NCI-H1048 (cell line): ENCODE measurements around the gene CLDN3.

Experiments used
- DNase-seq: peaks from one replicate; lab custom pipeline; 2025; lab: John Stamatoyannopoulos, UW

CLDN3 gene

GRCh38 chr7:73770860-73771670, 995 bp upstream of the CLDN3 start:
- no peak for DNase-seq

GRCh38 chr7:73769481-73770001, 529 bp downstream of the CLDN3 start:
- DNase-seq: no peak

DNA sequence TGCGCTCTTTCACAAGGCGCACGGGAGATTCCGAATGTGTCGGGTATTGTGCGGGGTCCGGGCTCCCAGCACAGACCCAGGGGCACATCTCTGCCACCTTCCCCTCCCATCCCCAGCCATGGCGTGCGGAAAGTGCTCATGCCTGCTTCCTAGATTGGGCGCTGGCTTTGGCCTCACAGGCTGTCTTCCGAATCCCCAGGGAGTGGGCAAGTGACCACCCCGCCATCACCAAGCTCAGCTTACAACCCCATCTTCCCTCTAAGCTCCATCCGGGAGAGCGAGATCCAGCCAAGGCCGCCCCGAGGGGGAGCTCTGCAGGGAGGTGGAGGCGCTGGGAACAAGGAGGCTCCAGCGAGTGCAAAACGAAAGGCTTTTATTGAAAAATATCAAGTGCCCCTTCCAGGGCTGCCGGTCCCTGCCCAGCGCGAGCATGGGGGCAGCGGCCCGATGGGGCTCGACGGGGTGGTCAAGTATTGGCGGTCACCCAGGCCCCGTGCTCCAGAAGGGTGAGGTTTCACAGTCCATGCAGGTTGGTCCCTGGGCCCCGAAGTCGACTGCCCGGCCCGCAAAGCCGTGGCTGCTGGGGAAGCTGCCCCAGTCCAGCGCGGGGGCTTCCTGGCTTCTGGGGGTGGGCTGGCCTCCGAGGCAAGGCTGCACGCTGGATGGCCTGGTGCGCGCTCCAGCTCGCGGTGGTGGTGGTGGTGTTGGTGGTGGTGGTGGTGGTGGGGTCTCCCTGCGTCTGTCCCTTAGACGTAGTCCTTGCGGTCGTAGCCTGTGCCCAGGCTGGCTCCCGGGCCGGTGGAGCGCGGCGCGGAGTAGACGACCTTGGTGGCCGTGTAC, 1.2 kb downstream of the CLDN3 start:
- no peak for DNase-seq

- DNase-seq: no peak
Observed at GRCh38 chr7:73766556-73767229, 3.4 kb downstream of the CLDN3 start.

- DNase-seq: no peak
Observed at GRCh38 chr7:73762659-73762999, 7.4 kb downstream of the CLDN3 start.

- DNase-seq: no peak
Observed at GRCh38 chr7:73761854-73762658, 8.0 kb downstream of the CLDN3 start.

DNA sequence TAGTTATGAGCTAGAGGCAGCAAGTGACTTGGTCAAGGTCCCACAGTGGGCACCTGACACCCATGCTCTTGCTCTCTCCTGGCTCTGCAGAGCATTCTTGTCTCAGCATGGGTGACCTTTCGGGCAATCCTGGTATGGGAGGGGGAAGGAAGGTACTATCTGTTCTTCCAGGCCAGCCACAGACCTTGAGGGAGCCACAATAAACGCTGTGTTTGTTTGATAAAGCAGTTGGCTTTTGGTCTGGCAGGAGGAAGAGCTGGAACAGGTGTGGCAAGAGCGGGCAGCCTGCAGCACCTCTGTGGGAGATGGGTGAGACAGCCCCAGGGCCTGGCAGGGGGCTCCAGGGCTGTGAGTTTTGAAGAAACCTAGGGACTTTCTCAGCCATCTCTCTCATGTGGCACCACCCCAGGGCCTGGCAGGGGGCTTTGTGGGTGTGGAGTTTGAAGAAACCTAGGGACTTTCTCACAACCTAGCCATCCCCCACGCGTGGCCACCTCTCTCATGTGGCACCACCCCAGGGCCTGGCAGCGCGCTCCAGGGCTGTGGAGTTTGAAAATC, 11.4 kb downstream of the CLDN3 start:
- no peak for DNase-seq

GRCh38 chr7:73749931-73750776, 19.9 kb downstream of the CLDN3 start:
- no peak for DNase-seq

DNA sequence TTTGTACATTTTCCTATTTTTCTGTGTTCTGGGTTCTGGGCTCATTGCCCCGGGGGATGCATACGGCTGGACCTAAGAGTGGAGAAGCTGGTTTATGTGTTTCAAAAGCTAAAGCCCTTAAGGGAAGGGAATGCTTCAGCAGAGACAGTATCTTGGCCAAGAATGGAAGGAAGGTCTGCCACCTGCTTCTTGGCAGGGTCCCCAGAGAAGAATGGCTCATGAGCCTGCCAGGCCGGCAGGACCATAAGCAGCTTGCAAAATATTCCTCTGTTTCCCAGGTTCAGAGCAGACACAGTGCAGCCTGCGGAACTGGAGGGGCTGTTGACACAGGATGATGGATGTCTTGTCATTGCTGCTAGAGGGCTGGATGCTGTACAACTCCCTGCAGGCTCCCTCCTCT, 23.7 kb downstream of the CLDN3 start:
- no peak for DNase-seq

GRCh38 chr7:73742753-73743641, 27.1 kb downstream of the CLDN3 start:
- peak; percentile 39 for DNase-seq

DNA sequence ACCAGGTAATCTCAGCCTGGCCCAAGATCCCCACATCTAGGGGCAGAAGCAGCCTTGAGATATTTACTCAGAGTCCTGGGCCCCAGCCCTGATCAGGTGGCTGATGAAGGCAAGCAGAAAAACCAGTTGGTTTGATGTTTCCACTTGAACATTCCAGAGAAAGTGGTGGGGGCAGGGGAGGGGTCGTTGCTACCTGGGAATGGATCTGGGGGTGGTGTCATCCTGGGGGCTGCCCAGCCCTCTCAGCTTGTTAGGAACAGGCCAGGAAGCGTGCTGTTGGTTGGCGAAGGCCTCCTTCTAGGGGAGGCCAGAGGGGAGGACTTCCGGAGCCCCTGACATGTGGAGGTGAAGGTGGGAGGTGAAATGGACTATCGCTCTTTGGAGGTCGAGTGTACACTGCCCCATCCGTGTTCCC, 27.7 kb downstream of the CLDN3 start:
- no peak for DNase-seq

DNA sequence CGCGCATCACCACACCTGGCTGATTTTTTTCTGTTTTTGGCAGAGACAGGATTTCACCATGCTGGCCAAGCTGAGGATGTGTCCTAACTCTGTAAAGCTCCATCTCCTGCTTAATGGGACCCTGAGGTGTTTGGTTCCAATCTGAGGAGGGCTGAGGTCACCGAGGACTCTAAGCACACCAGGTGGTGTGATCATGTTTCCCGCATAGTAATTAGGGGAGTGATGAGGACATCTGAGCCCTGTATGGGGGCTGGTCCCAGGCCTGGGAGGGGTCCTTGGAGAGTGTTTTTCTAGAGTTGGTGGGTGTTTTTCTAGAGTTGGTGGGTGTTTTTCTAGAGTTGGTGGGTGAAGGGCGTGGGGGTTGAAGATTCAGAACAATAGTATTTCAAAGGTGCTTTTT, 28.5 kb downstream of the CLDN3 start:
- DNase-seq: no peak

DNA sequence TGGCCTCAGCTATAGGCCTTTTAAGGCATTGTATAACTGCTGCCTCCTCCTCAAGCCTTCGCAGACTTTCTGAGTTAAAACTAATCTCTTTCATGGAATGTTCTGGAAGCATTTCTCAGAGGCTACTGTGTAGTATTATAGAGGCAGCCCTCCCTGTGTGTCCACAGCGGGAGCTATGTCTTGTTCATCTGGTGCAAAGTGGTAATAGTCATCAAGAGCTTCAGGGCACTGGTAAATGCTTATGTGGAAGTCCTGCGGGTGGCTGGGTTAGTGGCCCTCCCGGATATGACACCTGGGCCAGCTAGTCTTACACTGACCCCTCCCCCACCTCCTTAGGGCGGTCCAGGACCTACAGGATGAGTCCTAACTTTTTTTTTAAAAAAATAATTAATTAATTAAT, 29.3 kb downstream of the CLDN3 start:
- no peak for DNase-seq

DNA sequence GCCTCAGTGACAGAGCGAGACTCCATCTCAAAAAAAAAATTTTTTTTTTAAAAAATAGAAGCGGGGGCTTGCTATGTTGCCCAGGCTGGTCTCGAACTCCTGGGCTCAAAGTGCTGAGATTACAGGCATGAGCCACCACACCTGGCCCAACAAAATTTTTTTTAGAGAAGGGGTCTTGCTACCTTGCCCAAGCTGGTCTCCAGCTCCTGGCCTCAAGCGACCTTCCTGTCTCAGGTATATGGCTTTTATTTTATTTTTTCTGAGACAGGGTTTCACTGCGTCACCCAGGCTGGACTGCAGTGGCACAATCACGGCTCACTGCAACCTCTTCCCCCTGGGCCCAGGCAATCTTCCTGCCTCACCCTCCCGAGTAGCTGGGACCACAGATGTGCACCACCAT, 29.9 kb downstream of the CLDN3 start:
- no peak for DNase-seq

DNA sequence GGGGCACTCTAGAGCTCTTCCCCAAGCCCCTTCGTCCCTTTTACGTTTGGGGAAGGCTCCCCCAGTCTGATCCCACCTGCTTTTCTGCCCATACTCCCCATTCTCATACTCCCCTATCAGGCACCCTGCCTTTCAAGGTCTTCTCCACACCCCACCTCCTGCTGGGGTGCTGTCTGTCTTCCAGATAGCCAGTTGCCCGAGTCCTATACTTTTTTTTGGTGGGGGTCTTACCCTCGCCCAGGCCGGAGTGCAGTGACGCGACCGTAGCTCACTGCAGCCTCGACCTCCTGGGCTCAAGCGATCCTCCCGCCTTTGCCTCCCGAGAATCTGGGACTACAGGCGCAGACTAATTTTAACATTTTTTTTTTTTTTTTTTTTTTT, 30.7 kb downstream of the CLDN3 start:
- DNase-seq: no peak

DNA sequence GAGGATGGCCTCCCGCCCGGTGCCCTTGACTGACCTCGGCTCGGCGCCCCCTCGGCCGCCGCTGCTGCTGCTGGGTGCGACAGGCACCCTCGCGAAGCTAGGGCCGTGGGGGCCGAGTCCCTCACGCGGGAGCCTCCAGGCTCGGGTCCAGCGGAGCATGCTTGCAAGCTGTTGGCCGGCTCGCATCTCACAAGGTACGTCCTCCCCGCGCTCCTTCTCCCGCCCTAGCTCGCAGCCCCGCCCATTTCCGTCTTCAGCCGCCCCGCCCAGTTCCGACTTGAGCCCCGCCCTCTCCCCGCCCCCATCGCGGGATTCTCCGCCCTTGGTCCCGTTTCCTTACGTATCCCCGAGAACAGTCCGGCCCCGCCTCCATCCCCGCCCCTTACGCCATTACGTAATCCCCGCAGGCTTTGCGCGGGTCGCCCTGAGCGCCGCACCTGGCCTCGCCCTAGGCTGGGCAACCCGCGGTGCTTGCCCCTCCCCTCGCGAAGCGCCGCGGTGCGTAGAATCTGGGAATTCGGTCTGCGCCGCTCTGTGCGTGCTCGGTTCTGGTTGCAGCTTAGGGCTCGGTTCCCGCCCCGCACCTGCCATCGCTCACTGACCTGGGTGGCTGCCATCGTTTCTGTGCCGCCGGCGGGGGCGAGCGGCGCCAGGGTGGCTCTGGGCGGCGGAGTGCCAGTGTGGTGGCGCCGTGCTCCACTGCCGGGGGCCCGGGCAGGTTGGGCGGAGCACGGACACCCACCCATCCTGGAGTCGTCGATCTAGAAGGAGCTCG, 31.3 kb downstream of the CLDN3 start, which contains the start of gene ABHD11:
TSS of gene ABHD11 (minus strand) at position 191 of the 775 bp plus-strand sequence. CDS start at position 159, 32 bp downstream.
- peak; percentile 94 for DNase-seq

DNA sequence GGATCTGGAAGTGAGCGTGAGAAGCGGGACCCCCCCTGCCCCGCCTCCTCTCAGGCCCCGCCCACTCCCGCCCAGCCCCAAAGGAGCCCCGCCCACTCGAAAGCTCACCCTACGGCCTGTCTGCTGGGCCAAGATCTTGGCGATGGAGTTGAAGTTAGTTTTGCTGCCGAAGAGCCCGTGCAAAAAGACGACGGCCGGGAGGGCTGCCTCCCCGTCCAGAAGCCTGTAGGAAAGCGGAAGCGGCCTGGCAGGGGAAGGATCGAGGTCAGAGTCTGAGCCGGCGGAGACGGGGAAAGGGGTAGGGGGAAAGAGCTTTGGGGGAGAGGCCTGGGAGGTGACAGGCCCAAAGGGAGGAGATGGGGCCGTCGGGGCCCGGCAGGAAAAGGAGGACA, 31.9 kb downstream of the CLDN3 start:
- peak; percentile 24 for DNase-seq

DNA sequence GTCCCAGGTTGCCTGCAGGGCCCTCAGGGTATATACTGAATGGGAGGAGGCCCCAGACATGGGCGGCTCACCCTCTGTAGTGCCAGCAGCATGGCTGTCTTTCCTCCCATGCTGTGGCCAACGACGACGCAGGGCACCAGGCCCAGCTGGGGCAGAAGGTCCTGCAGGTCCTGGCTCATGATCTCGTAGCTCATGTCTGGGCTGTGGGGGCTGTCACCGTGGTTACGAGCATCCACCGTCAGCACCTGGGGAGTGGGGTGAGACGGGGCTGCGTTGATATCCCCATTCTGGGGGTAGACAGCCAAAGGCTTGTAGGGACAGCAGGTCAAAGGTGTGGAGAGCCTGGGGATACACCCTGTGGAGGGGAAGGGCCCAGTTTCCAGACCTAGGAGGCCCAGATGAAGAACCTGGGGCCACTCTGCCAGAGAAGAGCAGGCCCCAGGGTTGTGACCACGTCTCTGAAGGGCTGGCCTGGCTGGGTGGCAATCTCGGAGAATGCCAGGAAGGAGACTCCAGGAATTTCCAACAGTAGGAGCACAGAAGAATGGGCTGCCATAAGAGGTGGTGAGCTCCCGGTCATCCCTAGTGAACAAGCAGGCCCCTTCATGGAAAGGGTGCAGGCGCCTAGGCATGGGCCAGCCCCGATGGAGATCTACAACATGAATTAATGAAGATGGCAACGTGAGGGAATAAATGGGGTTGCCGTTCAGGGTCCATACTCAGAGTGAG, 32.4 kb downstream of the CLDN3 start:
- no peak for DNase-seq
